GM23338 (cell line): Measurements from ENCODE around the gene NKAIN2. TPM values are rescaled to one million over a fixed set of nuclear protein-coding genes. Genes with fewer than 3 reads are reported as not detected.

ENCODE experiments used
- ATAC-seq: fragments of 200-7000 bp; cut with Tn5 transposase; 3 replicates; pipeline ENCODE4 v1.9.1; 2020
- DNase-seq: peaks from one replicate; pipeline ENCODE4 v3.0.0-alpha.2; 2015; ENCODE audit warnings: low spot score
- H2AFZ ChIP-seq: fragments of 200-600 bp; sonication (generic); 2 replicates; pipeline ENCODE4 v1.8.0; 2016; ENCODE audit warnings: antibody characterized with exemption, mild to moderate bottlenecking, moderate library complexity
- H3F3A ChIP-seq: fragments of 200-600 bp; sonication (generic); replicated peaks from 2 replicates; pipeline ENCODE4 v1.8.0; 2017; ENCODE audit warnings: antibody characterized with exemption, mixed run types, low read depth
- H3K27ac ChIP-seq: fragments of 200-600 bp; sonication (generic); 2 replicates; pipeline ENCODE4 v1.6.1; 2016; ENCODE audit warnings: low read depth
- H3K27me3 ChIP-seq: fragments of 200-600 bp; sonication (generic); 2 replicates; pipeline ENCODE4 v1.8.0; 2016; ENCODE audit warnings: mild to moderate bottlenecking, mixed run types, moderate library complexity; ENCODE audit not compliant: insufficient read depth
- H3K36me3 ChIP-seq: fragments of 200-600 bp; sonication (generic); 2 replicates; pipeline ENCODE4 v1.8.0; 2016; ENCODE audit warnings: mild to moderate bottlenecking; ENCODE audit not compliant: insufficient read depth
- H3K4me1 ChIP-seq: fragments of 200-600 bp; sonication (generic); 2 replicates; pipeline ENCODE4 v1.8.0; 2016; ENCODE audit warnings: mild to moderate bottlenecking, moderate library complexity; ENCODE audit not compliant: insufficient read depth
- H3K4me2 ChIP-seq: fragments of 200-600 bp; sonication (generic); 2 replicates; pipeline ENCODE4 v1.7.1; 2017; ENCODE audit warnings: mixed run types
- H3K4me3 ChIP-seq: fragments of 200-600 bp; sonication (generic); 2 replicates; pipeline ENCODE4 v1.6.1; 2016; ENCODE audit warnings: mixed run types
- H3K79me2 ChIP-seq: fragments of 200-600 bp; sonication (generic); replicated peaks from 2 replicates; pipeline ENCODE4 v1.8.0; 2017; ENCODE audit warnings: mild to moderate bottlenecking; ENCODE audit not compliant: insufficient read depth
- H3K9me2 ChIP-seq: fragments of 200-600 bp; sonication (generic); 2 replicates; pipeline ENCODE4 v1.8.0; 2017; ENCODE audit not compliant: insufficient read depth
- H4K20me1 ChIP-seq: fragments of 200-600 bp; sonication (generic); replicated peaks from 2 replicates; pipeline ENCODE4 v1.8.0; 2017; ENCODE audit warnings: mild to moderate bottlenecking; ENCODE audit not compliant: insufficient read depth
- H3K27ac Mint-ChIP-seq: 2 replicates; pipeline ENCODE4 v1.8.0; 2020; ENCODE audit warnings: inconsistent platforms, mild to moderate bottlenecking, moderate library complexity, mixed read lengths
- H3K27me3 Mint-ChIP-seq: 3 replicates; pipeline ENCODE4 v1.8.0; 2022; ENCODE audit warnings: low read depth, mild to moderate bottlenecking, moderate library complexity, mixed read lengths, inconsistent platforms; ENCODE audit not compliant: insufficient read depth, poor library complexity
- H3K36me3 Mint-ChIP-seq: 3 replicates; pipeline ENCODE4 v1.8.0; 2021; ENCODE audit warnings: low read depth, mild to moderate bottlenecking, inconsistent platforms, moderate library complexity, mixed read lengths
- H3K4me1 Mint-ChIP-seq: 3 replicates; pipeline ENCODE4 v1.8.0; 2020; ENCODE audit warnings: mild to moderate bottlenecking, inconsistent platforms, mixed read lengths
- H3K4me3 Mint-ChIP-seq: 3 replicates; pipeline ENCODE4 v1.8.0; 2021; ENCODE audit warnings: moderate library complexity, mild to moderate bottlenecking, inconsistent platforms, mixed read lengths
- H3K9me3 Mint-ChIP-seq: 3 replicates; pipeline ENCODE4 v1.8.0; 2020; ENCODE audit warnings: moderate library complexity, mild to moderate bottlenecking, inconsistent platforms, mixed read lengths
- CREB1 ChIP-seq: fragments of 250-450 bp; sonication (Bioruptor Pico); IDR thresholded peaks from 2 replicates; pipeline ENCODE4 v1.5.0; 2020; ENCODE audit warnings: low read depth, mild to moderate bottlenecking, moderate library complexity
- CTCF ChIP-seq, 2 experiments: fragments of 200-600 bp in 1 of 2; sonication (generic) in 1 of 2; conservative IDR thresholded peaks; 2 replicates each; pipeline versions ENCODE4 v1.5.1 to v1.6.1; 2016 to 2017; ENCODE audit warnings: antibody characterized with exemption in 2 of 2, low read depth in 2 of 2, mild to moderate bottlenecking in 2 of 2, moderate library complexity in 1 of 2
- ETS1 ChIP-seq: IDR thresholded peaks from 2 replicates; pipeline ENCODE4 v1.6.1; 2016; ENCODE audit warnings: antibody characterized with exemption
- EZH2 ChIP-seq: fragments of 200-600 bp; sonication (generic); IDR thresholded peaks from one replicate; pipeline ENCODE4 v1.8.0; 2017; ENCODE audit warnings: antibody characterized with exemption, mild to moderate bottlenecking, low read depth; ENCODE audit not compliant: unreplicated experiment
- EZH2phosphoT487 ChIP-seq: fragments of 200-600 bp; sonication (generic); IDR thresholded peaks from one replicate; pipeline ENCODE4 v1.8.1; 2018; ENCODE audit warnings: antibody characterized with exemption; ENCODE audit not compliant: unreplicated experiment
- JUNB ChIP-seq: IDR thresholded peaks from one replicate; pipeline ENCODE4 v1.6.1; 2016; ENCODE audit warnings: antibody characterized with exemption; ENCODE audit not compliant: unreplicated experiment
- NANOG ChIP-seq: IDR thresholded peaks from 2 replicates; pipeline ENCODE4 v1.6.1; 2016; ENCODE audit warnings: antibody characterized with exemption, borderline replicate concordance
- POLR2AphosphoS5 ChIP-seq: IDR thresholded peaks from 2 replicates; pipeline ENCODE4 v1.6.1; 2016; ENCODE audit warnings: antibody characterized with exemption, low read depth
- REST ChIP-seq: IDR thresholded peaks from one replicate; pipeline ENCODE4 v1.6.1; 2018; ENCODE audit warnings: antibody characterized with exemption; ENCODE audit not compliant: unreplicated experiment
- STAT1 ChIP-seq: IDR thresholded peaks from one replicate; pipeline ENCODE4 v1.6.1; 2016; ENCODE audit warnings: antibody characterized with exemption; ENCODE audit not compliant: unreplicated experiment
- ZNF114 ChIP-seq: fragments of 250-450 bp; sonication (Bioruptor Pico); IDR thresholded peaks from 2 replicates; pipeline ENCODE4 v1.5.0; 2020; ENCODE audit warnings: mild to moderate bottlenecking, moderate library complexity
- ZNF331 ChIP-seq: fragments of 250-450 bp; sonication (Bioruptor Pico); IDR thresholded peaks from 2 replicates; pipeline ENCODE4 v1.5.0; 2020; ENCODE audit warnings: low read depth, mild to moderate bottlenecking, moderate library complexity
- ZNF462 ChIP-seq: fragments of 250-450 bp; sonication (Bioruptor Pico); IDR thresholded peaks from 2 replicates; pipeline ENCODE4 v1.5.0; 2020; ENCODE audit warnings: mild to moderate bottlenecking, moderate library complexity
- polyA plus RNA-seq: library from polyadenylated mRNA; unstranded; fragments of >200 nt; fragmentation: Nextera tagmentation; extraction: Ambion mirVana; gene quantifications from 2 replicates; pipeline ENCODE4 v1.2.1, GENCODE V29; 2016
- total RNA-seq: library from RNA; depleted of rRNA; stranded (reverse); fragments of >200 nt; shearing (Covaris generic); gene quantifications from 2 replicates; pipeline ENCODE4 v1.2.3, GENCODE V29; 2014

Gene NKAIN2
- total and polyA plus RNA-seq, 2 experiments from 2014 or later = 0.39 to 1.1 TPM

GRCh38 chr6:124164343-124164742, 360.7 kb downstream of the NKAIN2 start:
- Histone ChIP-seq H3K27ac (no peak overlapping the region), H3K36me3 (no peaks in the 10 kb centered on the region), H3K9me2 (no peaks in the 10 kb centered on the region), H3K4me3 (no peak overlapping the region), H3K4me1 (no peaks in the 10 kb centered on the region), H3K79me2 (no peaks in the 10 kb centered on the region), H3F3A (no peaks in the 10 kb centered on the region), H4K20me1 (no peaks in the 10 kb centered on the region), H3K27me3 (no peaks in the 10 kb centered on the region), H3K4me2 (no peak overlapping the region), H2AFZ (no peak overlapping the region)
- H3K9me3 Mint-ChIP-seq = no peaks in the 10 kb centered on the region
- DNase-seq (no peak), ATAC-seq (no peak)
- H3K4me3 Mint-ChIP-seq = no peak overlapping the region
- TF ChIP-seq ZNF114 (CRISPR knock-in tag) (no peak), STAT1 (no peak), ETS1 (no peak), CREB1 (CRISPR knock-in tag) (no peak), EZH2 (no peak), NANOG (no peak), REST (no peak), CTCF (conservative IDR thresholded peaks at IDR 0.05; ENCODE audit: low read depth in 2 of 2) (no peak), JUNB (no peak), ZNF462 (CRISPR knock-in tag) (no peak), EZH2phosphoT487 (no peak), POLR2AphosphoS5 (no peak), ZNF331 (CRISPR knock-in tag) (no peak)
- no peaks in the 10 kb centered on the region for H3K36me3 Mint-ChIP-seq
- H3K4me1 Mint-ChIP-seq = no peaks in the 10 kb centered on the region
- H3K27ac Mint-ChIP-seq = no peak overlapping the region; the same call in 1 of the 2 replicates
- H3K27me3 Mint-ChIP-seq = no peaks in the 10 kb centered on the region
